Measurements from ENCODE around the gene CBL.
A peak's percentile ranks its signal among the peaks of the same experiment; 100 is the strongest.

Gene CBL

GRCh38 chr11:119314726-119315125 is 108.6 kb downstream of the CBL start:
- ChIA-PET CTCF (interaction anchor here (0.6 to 1.4 kb wide), 5 partner anchors 9 to 118 kb away, joined by 3 to 6 read pairs (median 3); no protein-coding TSS in a partner anchor), POLR2A (ENCODE audit: low non-redundant PET) (no interaction called here)
- TF ChIP-seq, protein P1, sequence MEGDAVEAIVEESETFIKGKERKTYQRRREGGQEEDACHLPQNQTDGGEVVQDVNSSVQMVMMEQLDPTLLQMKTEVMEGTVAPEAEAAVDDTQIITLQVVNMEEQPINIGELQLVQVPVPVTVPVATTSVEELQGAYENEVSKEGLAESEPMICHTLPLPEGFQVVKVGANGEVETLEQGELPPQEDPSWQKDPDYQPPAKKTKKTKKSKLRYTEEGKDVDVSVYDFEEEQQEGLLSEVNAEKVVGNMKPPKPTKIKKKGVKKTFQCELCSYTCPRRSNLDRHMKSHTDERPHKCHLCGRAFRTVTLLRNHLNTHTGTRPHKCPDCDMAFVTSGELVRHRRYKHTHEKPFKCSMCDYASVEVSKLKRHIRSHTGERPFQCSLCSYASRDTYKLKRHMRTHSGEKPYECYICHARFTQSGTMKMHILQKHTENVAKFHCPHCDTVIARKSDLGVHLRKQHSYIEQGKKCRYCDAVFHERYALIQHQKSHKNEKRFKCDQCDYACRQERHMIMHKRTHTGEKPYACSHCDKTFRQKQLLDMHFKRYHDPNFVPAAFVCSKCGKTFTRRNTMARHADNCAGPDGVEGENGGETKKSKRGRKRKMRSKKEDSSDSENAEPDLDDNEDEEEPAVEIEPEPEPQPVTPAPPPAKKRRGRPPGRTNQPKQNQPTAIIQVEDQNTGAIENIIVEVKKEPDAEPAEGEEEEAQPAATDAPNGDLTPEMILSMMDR (conservative IDR thresholded peaks at IDR 0.05; ENCODE audit: low read depth) = no peak

DNA sequence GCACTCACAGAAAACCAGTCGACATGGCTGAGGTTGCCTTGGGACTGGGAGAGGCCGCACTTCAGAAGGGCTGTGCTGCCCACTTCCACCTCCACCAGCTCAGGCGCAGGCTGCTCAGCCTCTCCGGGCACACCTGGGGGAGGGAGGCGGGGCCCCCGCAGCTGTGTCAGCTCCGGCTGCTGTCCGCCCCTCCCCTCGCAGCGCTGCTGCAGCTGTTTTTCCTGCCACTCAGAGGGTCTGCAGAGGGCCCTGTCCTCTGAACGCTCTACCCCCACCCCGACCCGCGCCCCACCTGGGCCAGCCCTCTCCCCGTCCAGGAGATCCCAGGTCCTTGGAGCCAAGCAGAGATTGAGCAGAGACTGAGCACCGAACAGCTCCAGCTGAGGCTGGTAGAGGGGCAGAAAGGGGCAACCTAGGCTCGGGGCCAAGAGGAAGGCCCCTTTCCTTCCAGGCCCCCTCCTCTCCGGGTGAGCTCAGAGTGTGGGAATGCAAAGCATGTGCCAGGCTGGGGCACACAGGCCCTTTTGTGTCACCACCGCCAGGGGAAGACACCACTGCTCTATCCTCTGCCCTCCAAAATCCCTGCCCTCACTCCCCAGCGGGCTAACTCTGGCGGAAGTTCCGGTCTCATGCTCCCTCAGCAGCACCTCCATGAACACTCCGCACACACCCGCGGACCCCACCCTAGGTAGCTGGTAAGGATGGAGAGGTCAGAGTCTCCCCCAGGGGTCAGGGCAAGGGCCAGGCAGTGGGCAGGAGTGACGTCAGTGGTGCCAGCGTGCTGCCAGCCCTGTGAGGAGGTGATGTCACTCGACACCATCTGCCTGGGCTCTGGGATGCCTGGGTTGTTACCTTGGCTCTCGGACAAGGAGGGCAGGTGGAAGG is 109.2 kb downstream of the CBL start:
- TF ChIP-seq, protein P1 (conservative IDR thresholded peaks at IDR 0.05; ENCODE audit: low read depth) = no peak
- CTCF ChIA-PET = interaction anchor here (0.6 to 1.4 kb wide), 6 partner anchors 8 to 155 kb away, joined by 3 to 6 read pairs (median 3); no protein-coding TSS in a partner anchor
- no peak for DNase-seq (ENCODE audit: low spot score)
- POLR2A ChIA-PET (ENCODE audit: low non-redundant PET) = no interaction called here
- H3K27ac ChIP-seq = peak overlapping the region; percentile 91

More at GRCh38 chr11:119314726-119315125, 108.6 kb downstream of the CBL start:
- peak overlapping the region; percentile 91 for H3K27ac ChIP-seq
- DNase-seq (ENCODE audit: low spot score) = no peak

- ChIA-PET POLR2A (ENCODE audit: low non-redundant PET) (no interaction called here), CTCF (interaction anchor here (0.7 to 2.0 kb wide), 5 partner anchors 22 to 158 kb away, joined by 3 to 5 read pairs (median 3); no protein-coding TSS in a partner anchor)
- TF ChIP-seq, protein P1 (conservative IDR thresholded peaks at IDR 0.05; ENCODE audit: low read depth) = no peak
- H3K27ac ChIP-seq = peak overlapping the region; percentile 91
- no peak for DNase-seq (ENCODE audit: low spot score)
These were observed 110.0 kb downstream of the CBL start for GRCh38 chr11:119316016-119316728.

GRCh38 chr11:119316729-119317591 is 110.8 kb downstream of the CBL start, which contains the start of gene MCAM:
Gene MCAM (minus strand): TSS chr11:119317130. CDS start chr11:119317101, 29 bp downstream.
- CTCF ChIA-PET = interaction anchor here (0.6 to 2.0 kb wide), 6 partner anchors 21 to 280 kb away, joined by 3 to 5 read pairs (median 4); no protein-coding TSS in a partner anchor
- H3K27ac ChIP-seq = peak within 1 kb of the TSS; percentile 91

GRCh38 chr11:119317592-119318239 is 111.6 kb downstream of the CBL start:
- TF ChIP-seq, protein P1 (conservative IDR thresholded peaks at IDR 0.05; ENCODE audit: low read depth) = no peak
- POLR2A ChIA-PET (ENCODE audit: low non-redundant PET) = interaction anchor here (0.6 kb wide), 3 partner anchors 11 to 232 kb away, joined by 3 to 9 read pairs (median 6); no protein-coding TSS in a partner anchor
- H3K27ac ChIP-seq = peak overlapping the region; percentile 91
- CTCF ChIA-PET = interaction anchor here (0.6 to 2.0 kb wide), 5 partner anchors 20 to 1510 kb away, joined by 3 to 5 read pairs (median 4); no protein-coding TSS in a partner anchor
- DNase-seq (ENCODE audit: low spot score) = no peak

More at GRCh38 chr11:119316729-119317591, 110.8 kb downstream of the CBL start, which contains the start of gene MCAM:
- TF ChIP-seq, protein P1 (conservative IDR thresholded peaks at IDR 0.05; ENCODE audit: low read depth) = no peak
- POLR2A ChIA-PET (ENCODE audit: low non-redundant PET) = interaction anchor here (0.6 kb wide), 1 partner anchor 128 kb away, joined by 3 read pairs; no protein-coding TSS in a partner anchor
- no peak for DNase-seq (ENCODE audit: low spot score)
